ENCODE measurements around the gene NOS1AP.
"Not testable (repeated sequence)": the region's sequence is repeated elsewhere in the genome, so short reads cannot be mapped to it uniquely, and the experiment has no call there.

Gene NOS1AP

DNA sequence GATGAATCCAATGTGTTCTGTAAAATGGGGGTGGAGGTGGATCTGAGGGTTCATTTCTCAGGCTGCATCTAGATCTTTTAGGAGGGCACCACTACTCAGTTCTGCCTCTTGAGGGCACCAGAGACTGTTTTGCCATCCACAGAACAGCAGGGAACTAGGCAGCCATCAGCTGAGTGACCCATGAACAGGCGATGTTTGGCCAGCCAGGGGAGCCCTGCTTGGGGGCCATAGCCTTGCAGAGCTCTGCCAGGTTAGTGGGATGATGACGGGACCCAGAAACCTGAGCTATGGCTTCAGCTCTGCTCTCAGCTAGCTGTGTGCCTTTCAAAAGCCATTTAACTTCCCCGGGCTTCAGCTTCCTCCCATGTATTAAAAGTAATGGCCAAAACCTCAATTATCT is 13.4 kb upstream of the NOS1AP start:
- in situ Hi-C loops (cut with MboI; ENCODE audit: low sequenced_read_pairs): no loop called here

- in situ Hi-C loops (cut with MboI; ENCODE audit: low sequenced_read_pairs): no loop called here
Observed at GRCh38 chr1:162056579-162056978, 12.9 kb upstream of the NOS1AP start.

- in situ Hi-C loops (cut with MboI; ENCODE audit: low sequenced_read_pairs): no loop called here
Observed at GRCh38 chr1:162059721-162060120, 9.8 kb upstream of the NOS1AP start.

DNA sequence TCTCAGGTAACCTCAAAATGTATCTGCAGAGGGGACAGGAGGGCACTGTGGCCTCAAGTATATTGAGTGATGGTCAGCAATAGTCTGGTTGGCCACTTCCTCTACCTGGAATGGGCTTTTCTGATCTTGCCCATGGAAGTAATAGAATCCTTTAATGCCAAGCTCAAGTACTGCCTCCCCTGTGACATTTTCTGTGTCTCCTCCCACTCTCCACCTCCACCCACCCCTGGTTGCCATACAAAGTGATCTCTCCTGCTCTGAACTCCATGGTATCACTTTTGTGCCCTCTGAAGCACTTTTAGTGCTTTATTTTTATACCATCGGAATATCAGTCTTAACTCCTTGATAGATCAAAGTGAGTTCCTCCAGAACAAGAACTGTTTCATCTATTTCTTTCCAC is 9.2 kb upstream of the NOS1AP start:
- in situ Hi-C loops (cut with MboI; ENCODE audit: low sequenced_read_pairs): no loop called here

DNA sequence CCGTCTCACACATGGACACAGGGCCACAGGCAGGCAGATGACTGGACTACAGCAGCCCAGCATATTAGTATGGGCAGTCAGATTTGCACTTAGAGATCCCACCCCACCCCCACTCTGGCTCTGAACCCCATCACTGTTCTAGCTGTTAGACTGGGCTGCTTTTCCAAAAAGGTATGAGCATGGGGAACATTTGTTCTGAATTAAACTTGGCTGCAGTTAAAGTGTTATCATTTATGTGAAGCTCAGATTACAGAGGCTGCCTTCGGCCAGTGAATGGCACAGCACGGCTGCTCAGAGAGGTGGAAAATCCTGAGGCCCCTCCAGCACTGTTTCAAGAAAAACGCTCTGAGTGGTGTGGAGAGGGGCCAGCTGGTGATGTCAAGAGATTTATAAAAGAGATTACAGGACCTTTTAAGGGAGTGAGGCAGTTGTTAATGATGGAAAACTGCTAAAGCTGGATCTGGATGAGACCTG is 6.9 kb upstream of the NOS1AP start:
- in situ Hi-C loops (cut with MboI; ENCODE audit: low sequenced_read_pairs): no loop called here

GRCh38 chr1:162065016-162065415 is 4.5 kb upstream of the NOS1AP start:
- in situ Hi-C loops (cut with MboI; ENCODE audit: low sequenced_read_pairs): no loop called here

GRCh38 chr1:162066836-162067235 is 2.7 kb upstream of the NOS1AP start:
- in situ Hi-C loops (cut with MboI; ENCODE audit: low sequenced_read_pairs): not testable (repeated sequence)

GRCh38 chr1:162067466-162067865 is 2.0 kb upstream of the NOS1AP start:
- in situ Hi-C loops (cut with MboI; ENCODE audit: low sequenced_read_pairs): no loop called here

DNA sequence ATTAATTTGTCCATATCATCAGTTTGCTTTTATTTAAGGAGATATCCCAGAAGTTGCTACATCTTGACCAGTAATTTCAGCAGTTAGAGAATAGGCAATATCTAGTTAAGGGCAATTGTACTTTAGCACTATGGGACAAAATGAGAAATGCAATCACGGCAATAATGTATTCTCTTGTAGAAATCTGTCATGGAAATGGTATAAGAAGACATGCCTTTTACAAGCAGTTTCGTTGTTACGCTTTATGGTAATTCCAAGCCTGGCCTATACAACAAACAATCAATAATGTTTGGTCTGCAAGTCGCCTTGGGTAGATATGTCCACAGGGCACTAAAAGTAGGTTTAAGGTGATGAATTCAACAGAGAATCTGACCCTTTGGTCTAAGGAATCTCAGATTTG is 1.2 kb upstream of the NOS1AP start:
- in situ Hi-C loops (cut with MboI; ENCODE audit: low sequenced_read_pairs): no loop called here

GRCh38 chr1:162070094-162070748 is 730 bp downstream of the NOS1AP start:
- in situ Hi-C loops (cut with MboI; ENCODE audit: low sequenced_read_pairs): no loop called here

DNA sequence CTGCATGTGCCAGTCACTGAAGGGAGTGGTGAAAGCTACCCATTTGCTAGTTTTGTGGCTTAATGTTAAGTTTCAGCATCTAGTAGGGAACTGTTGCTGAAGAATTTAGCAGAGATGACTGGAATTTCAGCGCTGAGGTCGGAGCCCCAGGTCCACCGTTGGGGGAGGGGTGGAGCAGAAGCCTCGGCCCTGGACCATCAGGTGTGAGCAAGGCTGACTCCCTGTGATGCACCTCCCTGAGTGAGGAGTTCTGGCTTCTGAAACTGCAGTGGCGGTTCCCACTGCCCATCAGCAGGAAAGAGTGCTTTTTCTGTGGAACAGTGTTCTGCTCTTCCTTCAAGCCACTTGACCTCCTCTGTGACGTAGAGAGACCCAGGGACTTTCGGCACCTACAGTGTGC is 1.3 kb downstream of the NOS1AP start:
- in situ Hi-C loops (cut with MboI; ENCODE audit: low sequenced_read_pairs): no loop called here

- in situ Hi-C loops (cut with MboI; ENCODE audit: low sequenced_read_pairs): no loop called here
Observed at GRCh38 chr1:162072740-162073139, 3.2 kb downstream of the NOS1AP start.

DNA sequence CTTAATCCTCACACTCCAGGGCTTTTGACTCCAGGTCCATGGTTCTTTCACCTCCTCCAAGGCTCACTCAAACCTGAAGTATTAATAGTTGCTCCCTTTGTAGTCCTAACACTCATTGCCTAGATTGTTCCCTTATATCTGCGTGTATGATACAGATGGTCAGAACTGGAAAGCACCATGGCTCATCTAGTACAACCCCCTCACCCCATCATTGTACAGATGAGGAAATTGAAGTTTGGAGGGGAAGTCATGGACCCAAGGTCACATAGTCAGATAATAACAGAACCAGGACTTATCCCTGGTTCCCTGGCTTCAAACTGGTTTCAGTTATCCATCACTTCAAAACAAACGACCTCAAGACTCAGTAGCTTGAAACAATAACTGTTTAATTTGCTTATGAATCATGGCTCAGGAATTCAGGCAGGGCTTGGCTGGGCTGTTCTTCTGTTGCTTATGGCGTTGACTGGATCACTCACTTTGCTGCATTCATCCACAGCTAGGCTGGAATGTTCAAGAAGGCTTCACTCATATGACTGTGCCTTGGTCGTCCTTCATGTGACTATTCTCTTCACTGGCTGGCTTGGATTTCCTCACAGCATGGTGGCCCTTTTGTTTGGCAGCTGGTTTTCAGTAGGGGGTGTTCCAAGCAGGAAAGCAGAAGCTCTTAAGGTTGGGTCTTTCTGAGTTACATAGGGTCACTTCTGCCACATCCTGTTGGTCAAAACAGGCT is 5.0 kb downstream of the NOS1AP start:
- in situ Hi-C loops (cut with MboI; ENCODE audit: low sequenced_read_pairs): no loop called here

DNA sequence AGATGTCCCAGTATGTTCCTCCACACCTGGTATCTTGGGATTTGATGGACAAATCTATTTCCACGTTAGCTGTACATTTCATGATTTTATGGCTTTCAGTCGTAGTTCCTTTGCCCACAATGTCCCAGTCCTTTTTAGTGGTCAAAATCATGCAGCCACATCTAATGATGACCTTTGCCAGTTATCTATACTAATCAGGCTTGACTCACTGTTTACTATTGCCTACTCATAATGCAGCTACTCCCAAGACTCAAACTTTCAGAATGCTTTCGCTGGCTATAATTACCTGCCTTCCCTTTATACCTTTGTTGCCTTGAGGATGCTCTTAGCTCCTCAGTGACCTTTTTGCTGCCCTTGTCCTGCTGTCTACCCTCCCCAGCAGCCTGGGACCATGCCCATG is 6.4 kb downstream of the NOS1AP start:
- in situ Hi-C loops (cut with MboI; ENCODE audit: low sequenced_read_pairs): no loop called here

- in situ Hi-C loops (cut with MboI; ENCODE audit: low sequenced_read_pairs): no loop called here
Observed at GRCh38 chr1:162077648-162078299, 8.3 kb downstream of the NOS1AP start.

- in situ Hi-C loops (cut with MboI; ENCODE audit: low sequenced_read_pairs): no loop called here
Observed at GRCh38 chr1:162079030-162079429, 9.5 kb downstream of the NOS1AP start.

- in situ Hi-C loops (cut with MboI; ENCODE audit: low sequenced_read_pairs): no loop called here
Observed at GRCh38 chr1:162080472-162081015, 11.1 kb downstream of the NOS1AP start.

- in situ Hi-C loops (cut with MboI; ENCODE audit: low sequenced_read_pairs): no loop called here
Observed at GRCh38 chr1:162081316-162081715, 11.8 kb downstream of the NOS1AP start.

DNA sequence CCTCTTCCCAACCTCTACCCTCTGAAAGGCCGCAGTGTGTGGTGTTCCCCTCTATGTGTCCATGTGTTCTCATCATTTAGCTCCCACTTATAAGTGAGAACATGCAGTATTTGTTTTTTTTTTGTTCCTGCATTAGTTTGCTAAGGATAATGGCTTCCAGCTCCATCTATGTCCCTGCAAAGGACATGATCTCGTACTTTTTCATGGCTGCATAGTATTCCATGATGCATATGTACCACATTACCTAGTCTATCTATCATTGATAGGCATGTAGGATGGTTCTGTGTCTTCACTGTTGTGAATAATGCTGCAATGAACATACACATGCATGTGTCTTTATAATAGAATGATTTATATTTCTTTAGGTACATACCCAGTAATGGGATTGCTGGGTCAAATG is 12.6 kb downstream of the NOS1AP start:
- in situ Hi-C loops (cut with MboI; ENCODE audit: low sequenced_read_pairs): not testable (repeated sequence)

DNA sequence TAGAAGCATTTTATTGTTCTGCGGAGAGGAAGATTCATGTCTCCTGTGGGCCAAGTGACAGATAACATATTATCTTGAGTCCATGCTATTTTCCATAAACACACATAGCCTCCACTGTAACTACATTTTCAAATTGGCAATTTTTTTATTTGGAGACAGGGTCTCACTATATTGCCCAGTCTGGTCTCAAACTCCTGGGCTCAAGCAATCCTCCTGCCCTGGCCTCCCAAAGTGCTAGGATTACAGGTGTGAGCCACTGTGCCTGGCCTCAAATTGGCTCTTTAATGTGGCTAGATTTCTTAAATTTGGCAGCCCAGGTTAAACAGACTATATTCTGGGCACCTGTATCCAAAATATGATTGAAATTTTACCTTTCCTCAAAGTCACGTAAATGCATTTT is 13.8 kb downstream of the NOS1AP start:
- in situ Hi-C loops (cut with MboI; ENCODE audit: low sequenced_read_pairs): no loop called here

GRCh38 chr1:162085991-162086390 is 16.5 kb downstream of the NOS1AP start:
- in situ Hi-C loops (cut with MboI; ENCODE audit: low sequenced_read_pairs): no loop called here

DNA sequence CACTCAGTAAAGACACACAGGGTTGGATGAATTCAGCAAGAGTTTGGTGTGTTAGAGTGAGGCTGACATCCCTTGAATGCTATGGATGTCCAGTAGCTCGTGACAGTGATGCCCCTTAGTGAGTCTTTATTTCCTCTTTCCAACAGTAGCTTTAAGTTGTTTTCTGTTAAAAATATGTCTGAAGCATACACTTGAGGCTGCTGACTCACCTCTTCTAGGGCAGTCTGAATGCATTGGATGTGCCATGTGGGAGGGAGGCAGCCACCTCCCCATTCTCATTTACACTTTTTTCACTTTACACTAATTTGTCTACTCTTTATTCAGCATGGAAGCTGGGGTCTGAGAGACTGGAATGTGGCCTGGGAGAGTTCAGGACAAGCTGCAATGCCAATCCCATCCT is 17.6 kb downstream of the NOS1AP start:
- in situ Hi-C loops (cut with MboI; ENCODE audit: low sequenced_read_pairs): no loop called here

Data from HL-60/S4 treated with phorbol 12-myristate 13-acetate at 8.2 ng/mL for 4 days and 3 days (cell line).